WTC11 (cell line): ENCODE results near the gene PROM2. TPM values are rescaled to one million over a fixed set of nuclear protein-coding genes. Genes with fewer than 3 reads are reported as not detected.

Source experiments
- ATAC-seq: fragments of 200-7000 bp; cut with Tn5 transposase; 2 replicates; pipeline ENCODE4 v1.10.0; 2021; ENCODE audit warnings: mild to moderate bottlenecking, moderate library complexity
- CTCF ChIA-PET: fragments of 300-600 bp; sonication (Branson Sonifier 250); formaldehyde crosslinking; loops from one replicate; lab custom pipeline; 2021; ENCODE audit warnings: antibody characterized with exemption; lab: Charles Lee
- POLR2A ChIA-PET: fragments of 350-600 bp; sonication (Branson Sonifier 250); formaldehyde crosslinking; loops from one replicate; lab custom pipeline; 2021; ENCODE audit warnings: antibody characterized with exemption; lab: Charles Lee
- DNase-seq: peaks from one replicate; pipeline ENCODE4 v3.0.0; 2021; ENCODE audit warnings: low spot score
- H3K27ac Mint-ChIP-seq: 2 replicates; pipeline ENCODE4 v1.8.0; 2021; ENCODE audit warnings: mixed read lengths
- H3K27me3 Mint-ChIP-seq: 2 replicates; pipeline ENCODE4 v1.8.0; 2021; ENCODE audit warnings: low read depth, mild to moderate bottlenecking, moderate library complexity, mixed read lengths
- H3K36me3 Mint-ChIP-seq: 2 replicates; pipeline ENCODE4 v1.8.0; 2021; ENCODE audit warnings: mixed read lengths
- H3K4me1 Mint-ChIP-seq: 2 replicates; pipeline ENCODE4 v1.8.0; 2022; ENCODE audit warnings: mixed read lengths
- H3K4me3 Mint-ChIP-seq: 2 replicates; pipeline ENCODE4 v1.8.0; 2021; ENCODE audit warnings: mild to moderate bottlenecking, moderate library complexity, mixed read lengths
- H3K9me3 Mint-ChIP-seq: 2 replicates; pipeline ENCODE4 v1.8.0; 2021; ENCODE audit warnings: mixed read lengths
- ATF6 ChIP-seq: sonication (generic); formaldehyde crosslinking; IDR thresholded peaks from 2 replicates; pipeline ENCODE4 v1.8.1; 2023; ENCODE audit warnings: mild to moderate bottlenecking, missing genetic modification reagents
- E2F1 ChIP-seq: sonication (generic); formaldehyde crosslinking; IDR thresholded peaks from 2 replicates; pipeline ENCODE4 v1.8.0; 2022; ENCODE audit warnings: mild to moderate bottlenecking, missing genetic modification reagents
- E2F4 ChIP-seq: sonication (generic); formaldehyde crosslinking; IDR thresholded peaks from 2 replicates; pipeline ENCODE4 v1.8.1; 2022; ENCODE audit warnings: low read depth, mild to moderate bottlenecking, moderate library complexity, missing genetic modification reagents, borderline replicate concordance
- ERG ChIP-seq: fragments of 250-450 bp; sonication (Bioruptor Pico); IDR thresholded peaks from 2 replicates; pipeline ENCODE4 v1.8.0; 2021; ENCODE audit warnings: mild to moderate bottlenecking
- JUN ChIP-seq: sonication (generic); formaldehyde crosslinking; IDR thresholded peaks from 2 replicates; pipeline ENCODE4 v1.8.0; 2023; ENCODE audit warnings: mild to moderate bottlenecking, missing genetic modification reagents
- MLX ChIP-seq: sonication (generic); formaldehyde crosslinking; IDR thresholded peaks from 2 replicates; pipeline ENCODE4 v1.8.1; 2023; ENCODE audit warnings: mild to moderate bottlenecking, missing genetic modification reagents, moderate library complexity
- MYBL2 ChIP-seq: sonication (generic); formaldehyde crosslinking; IDR thresholded peaks from 2 replicates; pipeline ENCODE4 v1.8.1; 2023; ENCODE audit warnings: mild to moderate bottlenecking, moderate library complexity, missing genetic modification reagents
- NFATC4 ChIP-seq: fragments of 250-450 bp; sonication (Bioruptor Pico); IDR thresholded peaks from 2 replicates; pipeline ENCODE4 v1.9.0; 2021; ENCODE audit warnings: mild to moderate bottlenecking
- OVOL2 ChIP-seq: fragments of 250-450 bp; sonication (Bioruptor Pico); IDR thresholded peaks from 2 replicates; pipeline ENCODE4 v1.9.0; 2021; ENCODE audit warnings: mild to moderate bottlenecking, borderline replicate concordance
- PREB ChIP-seq: sonication (generic); formaldehyde crosslinking; IDR thresholded peaks from 2 replicates; pipeline ENCODE4 v1.8.1; 2022; ENCODE audit warnings: mild to moderate bottlenecking, missing genetic modification reagents, moderate library complexity, borderline replicate concordance
- SMAD4 ChIP-seq: sonication (generic); formaldehyde crosslinking; IDR thresholded peaks from 2 replicates; pipeline ENCODE4 v1.8.0; 2022; ENCODE audit warnings: mild to moderate bottlenecking, missing genetic modification reagents
- TCF7 ChIP-seq: sonication (generic); formaldehyde crosslinking; IDR thresholded peaks from 2 replicates; pipeline ENCODE4 v1.8.0; 2022; ENCODE audit warnings: mild to moderate bottlenecking, low read depth, missing genetic modification reagents, moderate library complexity
- ZBTB21 ChIP-seq: sonication (generic); formaldehyde crosslinking; IDR thresholded peaks from 2 replicates; pipeline ENCODE4 v1.8.1; 2023; ENCODE audit warnings: mild to moderate bottlenecking, missing genetic modification reagents, borderline replicate concordance
- ZNF219 ChIP-seq: sonication (generic); formaldehyde crosslinking; IDR thresholded peaks from 2 replicates; pipeline ENCODE4 v1.8.0; 2023; ENCODE audit warnings: missing genetic modification reagents, mild to moderate bottlenecking, borderline replicate concordance
- ZNF281 ChIP-seq: sonication (generic); formaldehyde crosslinking; IDR thresholded peaks from 2 replicates; pipeline ENCODE4 v1.8.0; 2023; ENCODE audit warnings: mild to moderate bottlenecking, missing genetic modification reagents
- ZNF532 ChIP-seq: fragments of 250-450 bp; sonication (Bioruptor Pico); IDR thresholded peaks from 2 replicates; pipeline ENCODE4 v1.9.0; 2021; ENCODE audit warnings: mild to moderate bottlenecking, borderline replicate concordance
- ZNF671 ChIP-seq: fragments of 250-450 bp; sonication (Bioruptor Pico); IDR thresholded peaks from 2 replicates; pipeline ENCODE4 v1.8.0; 2021; ENCODE audit warnings: mild to moderate bottlenecking
- total RNA-seq: library from RNA; stranded (reverse); gene quantifications from 3 replicates; pipeline ENCODE4 v1.2.3, GENCODE V29; 2021

The PROM2 gene
- total RNA-seq, 1 experiment from 2014 or later: 8.3 TPM

GRCh38 chr2:95316466-95317122 is 42.3 kb downstream of the PROM2 start:
- CTCF ChIA-PET: interaction anchor here (0.9 to 5.8 kb wide), 4 partner anchors 13 to 85 kb away, joined by 4 to 107 read pairs (median 5); no protein-coding TSS in a partner anchor
- Mint-ChIP-seq H3K4me3 (no peak overlapping the region), H3K27me3 (no peaks in the 10 kb centered on the region), H3K9me3 (no peaks in the 10 kb centered on the region), H3K27ac (no peak overlapping the region), H3K4me1 (peaks cover 3% of the 10 kb centered on the region), H3K36me3 (no peaks in the 10 kb centered on the region)
- POLR2A ChIA-PET: no interaction called here
- ATAC-seq (no peak), DNase-seq (no peak)
- TF ChIP-seq JUN (CRISPR knock-in tag) (no peak), ERG (CRISPR knock-in tag) (no peak), TCF7 (no peak), E2F1 (CRISPR knock-in tag) (no peak), ZNF532 (no peak), MYBL2 (no peak)

GRCh38 chr2:95317123-95317500 is 42.9 kb downstream of the PROM2 start:
- no peaks in the 10 kb centered on the region for H3K27me3 Mint-ChIP-seq
- TF ChIP-seq MLX (CRISPR knock-in tag) (no peak), ATF6 (CRISPR knock-in tag) (no peak), SMAD4 (CRISPR knock-in tag) (no peak), ZNF219 (CRISPR knock-in tag) (no peak), ZNF671 (CRISPR knock-in tag) (no peak), OVOL2 (CRISPR knock-in tag) (no peak), ZNF281 (CRISPR knock-in tag) (no peak), E2F1 (CRISPR knock-in tag) (no peak), ZBTB21 (CRISPR knock-in tag) (no peak), PREB (no peak), E2F4 (no peak), NFATC4 (CRISPR knock-in tag) (no peak)

More at GRCh38 chr2:95317123-95317500, 42.9 kb downstream of the PROM2 start:
- H3K4me3 Mint-ChIP-seq: no peak overlapping the region
- no peaks in the 10 kb centered on the region for H3K36me3 Mint-ChIP-seq
- no peak for ATAC-seq
- H3K4me1 Mint-ChIP-seq: peaks cover 3% of the 10 kb centered on the region
- H3K9me3 Mint-ChIP-seq: no peaks in the 10 kb centered on the region
- no peak for DNase-seq
- H3K27ac Mint-ChIP-seq: no peak overlapping the region
- CTCF ChIA-PET: interaction anchor here (0.9 to 5.8 kb wide), 4 partner anchors 13 to 85 kb away, joined by 4 to 107 read pairs (median 5); no protein-coding TSS in a partner anchor
- POLR2A ChIA-PET: no interaction called here
